ENCODE results near the gene BPTF. TPM values are rescaled to one million over a fixed set of nuclear protein-coding genes. Genes with fewer than 3 reads are reported as not detected.
"Not testable (repeated sequence)": the region's sequence is repeated elsewhere in the genome, so short reads cannot be mapped to it uniquely, and the experiment has no call there.

The BPTF gene
- total and polyA plus RNA-seq, 2 experiments from 2014 or later = 15.6 to 26.9 TPM

GRCh38 chr17:67922503-67922902, 97.2 kb downstream of the BPTF start:
- Histone ChIP-seq H3K4me2 (ENCODE audit: unreplicated experiment) (no peak overlapping the region), H3K79me2 (ENCODE audit: insufficient read depth) (peaks cover 6% of the 10 kb centered on the region), H3K9ac (no peak overlapping the region), H3F3A (ENCODE audit: insufficient read depth) (no peaks in the 10 kb centered on the region), H3K9me2 (ENCODE audit: insufficient read depth) (no peaks in the 10 kb centered on the region), H3K36me3 (ENCODE audit: low read depth) (peaks cover 33% of the 10 kb centered on the region), H4K20me1 (ENCODE audit: insufficient read depth) (no peaks in the 10 kb centered on the region), H2AFZ (no peak overlapping the region), H3K27ac (no peak overlapping the region), H3K4me3 (no peak overlapping the region), H3K9me3 (ENCODE audit: low read depth) (no peaks in the 10 kb centered on the region), H3K4me1 (ENCODE audit: insufficient read depth) (no peaks in the 10 kb centered on the region), H3K27me3 (replicated peaks; ENCODE audit: insufficient read depth) (no peaks in the 10 kb centered on the region)
- no peak for DNase-seq
- in situ Hi-C loops (cut with MboI) = no loop called here
- TF ChIP-seq EZH2 (IDR thresholded peaks at IDR 0.05; ENCODE audit: insufficient read depth, poor library complexity, severe bottlenecking) (no peak), EZH2phosphoT487 (IDR thresholded peaks at IDR 0.05; ENCODE audit: insufficient read depth, low read depth) (no peak)
- WGBS, 2 experiments (ENCODE audit: low coverage in 1 of 2, low lambda C conversion rate in 2 of 2, missing lambda C conversion rate in 2 of 2) = 66 to 70% methylated on average over 5 of the region's 5 CpGs

GRCh38 chr17:67928842-67929241, 103.5 kb downstream of the BPTF start:
- H3K9ac ChIP-seq; H3K9me3 ChIP-seq (ENCODE audit: low read depth); H3K4me2 ChIP-seq (ENCODE audit: unreplicated experiment); H3K27me3 ChIP-seq (replicated peaks; ENCODE audit: insufficient read depth); in situ Hi-C loops (cut with MboI); H3K79me2 ChIP-seq (ENCODE audit: insufficient read depth); H4K20me1 ChIP-seq (ENCODE audit: insufficient read depth); H3K4me1 ChIP-seq (ENCODE audit: insufficient read depth); H3K9me2 ChIP-seq (ENCODE audit: insufficient read depth); H3K27ac ChIP-seq; H3F3A ChIP-seq (ENCODE audit: insufficient read depth); H2AFZ ChIP-seq; DNase-seq; H3K4me3 ChIP-seq: not testable (repeated sequence)
- WGBS, 2 experiments (ENCODE audit: low coverage in 1 of 2, low lambda C conversion rate in 2 of 2, missing lambda C conversion rate in 2 of 2) = 75 to 76% methylated on average over 4 of the region's 4 CpGs
- H3K36me3 ChIP-seq (ENCODE audit: low read depth) = peaks cover 70% of the 10 kb centered on the region

- no peaks in the 10 kb centered on the region for H3K9me2 ChIP-seq (ENCODE audit: insufficient read depth)
- H4K20me1 ChIP-seq (ENCODE audit: insufficient read depth) = no peaks in the 10 kb centered on the region
- H3K79me2 ChIP-seq (ENCODE audit: insufficient read depth) = no peaks in the 10 kb centered on the region
- no peak overlapping the region for H3K27ac ChIP-seq
- H2AFZ ChIP-seq = no peak overlapping the region
- no peak overlapping the region for H3K4me3 ChIP-seq
- peaks cover 74% of the 10 kb centered on the region for H3K36me3 ChIP-seq (ENCODE audit: low read depth)
- no peaks in the 10 kb centered on the region for H3K9me3 ChIP-seq (ENCODE audit: low read depth)
- H3K9ac ChIP-seq = no peak overlapping the region
- H3K4me2 ChIP-seq (ENCODE audit: unreplicated experiment) = no peak overlapping the region
- no peak for TF ChIP-seq EZH2phosphoT487 (IDR thresholded peaks at IDR 0.05; ENCODE audit: insufficient read depth, low read depth)
- no peak for TF ChIP-seq EZH2 (IDR thresholded peaks at IDR 0.05; ENCODE audit: insufficient read depth, poor library complexity, severe bottlenecking)
- 99% methylated on average over 5 of the region's 5 CpGs for WGBS, 2 experiments (ENCODE audit: low coverage in 1 of 2, low lambda C conversion rate in 2 of 2, missing lambda C conversion rate in 2 of 2)
- no peaks in the 10 kb centered on the region for H3F3A ChIP-seq (ENCODE audit: insufficient read depth)
- no peak for DNase-seq
- in situ Hi-C loops (cut with MboI) = no loop called here
- no peaks in the 10 kb centered on the region for H3K4me1 ChIP-seq (ENCODE audit: insufficient read depth)
- no peaks in the 10 kb centered on the region for H3K27me3 ChIP-seq (replicated peaks; ENCODE audit: insufficient read depth)
Observed at GRCh38 chr17:67931227-67931626, 105.9 kb downstream of the BPTF start.

- peak; percentile 31 for DNase-seq
- Histone ChIP-seq H3K27ac (no peak overlapping the region), H3K4me3 (no peak overlapping the region), H3K27me3 (replicated peaks; ENCODE audit: insufficient read depth) (no peaks in the 10 kb centered on the region), H3K4me2 (ENCODE audit: unreplicated experiment) (no peak overlapping the region), H3K79me2 (ENCODE audit: insufficient read depth) (no peaks in the 10 kb centered on the region), H3K4me1 (ENCODE audit: insufficient read depth) (no peaks in the 10 kb centered on the region), H2AFZ (no peak overlapping the region), H3K9me3 (ENCODE audit: low read depth) (no peaks in the 10 kb centered on the region), H3K9ac (no peak overlapping the region), H3K9me2 (ENCODE audit: insufficient read depth) (no peaks in the 10 kb centered on the region), H4K20me1 (ENCODE audit: insufficient read depth) (no peaks in the 10 kb centered on the region), H3F3A (ENCODE audit: insufficient read depth) (no peaks in the 10 kb centered on the region; the same call in 1 of the 2 replicates), H3K36me3 (ENCODE audit: low read depth) (peaks cover 63% of the 10 kb centered on the region)
- 79 to 81% methylated on average over 3 of the region's 3 CpGs for WGBS, 2 experiments (ENCODE audit: low coverage in 1 of 2, low lambda C conversion rate in 2 of 2, missing lambda C conversion rate in 2 of 2)
- in situ Hi-C loops (cut with MboI) = no loop called here
- TF ChIP-seq EZH2phosphoT487 (IDR thresholded peaks at IDR 0.05; ENCODE audit: insufficient read depth, low read depth) = no peak
- no peak for TF ChIP-seq EZH2 (IDR thresholded peaks at IDR 0.05; ENCODE audit: insufficient read depth, poor library complexity, severe bottlenecking)
Observed at GRCh38 chr17:67942810-67943209, 117.5 kb downstream of the BPTF start.

- Histone ChIP-seq H2AFZ (no peak overlapping the region), H3K9me2 (ENCODE audit: insufficient read depth) (no peaks in the 10 kb centered on the region), H3K36me3 (ENCODE audit: low read depth) (peaks cover 72% of the 10 kb centered on the region), H3K4me3 (no peak overlapping the region), H3K4me2 (ENCODE audit: unreplicated experiment) (no peak overlapping the region), H3K79me2 (ENCODE audit: insufficient read depth) (no peaks in the 10 kb centered on the region), H4K20me1 (ENCODE audit: insufficient read depth) (no peaks in the 10 kb centered on the region), H3F3A (ENCODE audit: insufficient read depth) (no peaks in the 10 kb centered on the region; the same call in 1 of the 2 replicates), H3K27me3 (replicated peaks; ENCODE audit: insufficient read depth) (no peaks in the 10 kb centered on the region), H3K9ac (no peak overlapping the region), H3K4me1 (ENCODE audit: insufficient read depth) (no peaks in the 10 kb centered on the region), H3K9me3 (ENCODE audit: low read depth) (no peaks in the 10 kb centered on the region), H3K27ac (no peak overlapping the region)
- 95 to 97% methylated on average over 5 of the region's 5 CpGs for WGBS, 2 experiments (ENCODE audit: low coverage in 1 of 2, low lambda C conversion rate in 2 of 2, missing lambda C conversion rate in 2 of 2)
- DNase-seq = no peak
- in situ Hi-C loops (cut with MboI) = no loop called here
- TF ChIP-seq EZH2 (IDR thresholded peaks at IDR 0.05; ENCODE audit: insufficient read depth, poor library complexity, severe bottlenecking) (no peak), EZH2phosphoT487 (IDR thresholded peaks at IDR 0.05; ENCODE audit: insufficient read depth, low read depth) (no peak)
Observed at GRCh38 chr17:67944035-67944434, 118.7 kb downstream of the BPTF start.

All from GM23248 (cell line).